Neural cell (in vitro differentiated cells): ENCODE results near the gene CAMK2D. TPM values are rescaled to one million over a fixed set of nuclear protein-coding genes. Genes with fewer than 3 reads are reported as not detected.

ENCODE experiments used
- H2AFZ ChIP-seq: fragments of 200-600, 300-800 bp; sonication (generic), shearing (Covaris generic); 2 replicates; pipeline ENCODE4 v1.6.0; 2014; ENCODE audit warnings: low read depth, mild to moderate bottlenecking, antibody characterized with exemption, low read length, moderate library complexity
- H3F3A ChIP-seq: fragments of 200-600 bp; shearing (Covaris generic); 2 replicates; pipeline ENCODE4 v1.6.1; 2016; ENCODE audit warnings: mild to moderate bottlenecking, moderate library complexity, mixed read lengths, antibody characterized with exemption, low read length; ENCODE audit not compliant: insufficient read depth, poor library complexity, severe bottlenecking
- H3K27ac ChIP-seq: fragments of 200-600, 300-800 bp; sonication (generic), shearing (Covaris generic); 2 replicates; pipeline ENCODE4 v1.5.1; 2014; ENCODE audit warnings: mild to moderate bottlenecking, low read length, moderate library complexity
- H3K27me3 ChIP-seq: fragments of 300-800, 200-600 bp; sonication (generic), shearing (Covaris generic); 2 replicates; pipeline ENCODE4 v1.6.0; 2014; ENCODE audit warnings: mild to moderate bottlenecking, low read depth, low read length, moderate library complexity; ENCODE audit not compliant: insufficient read depth
- H3K36me3 ChIP-seq: fragments of 300-800, 200-600 bp; sonication (generic), shearing (Covaris generic); 2 replicates; pipeline ENCODE4 v1.5.1; 2014; ENCODE audit warnings: mild to moderate bottlenecking, antibody characterized with exemption, low read length, moderate library complexity; ENCODE audit not compliant: insufficient read depth
- H3K4me2 ChIP-seq: fragments of 300-800, 200-600 bp; sonication (generic), shearing (Covaris generic); 2 replicates; pipeline ENCODE4 v1.6.0; 2014; ENCODE audit warnings: mild to moderate bottlenecking, low read length
- H3K4me3 ChIP-seq: fragments of 300-800, 200-600 bp; sonication (generic), shearing (Covaris generic); 2 replicates; pipeline ENCODE4 v1.5.1; 2014; ENCODE audit warnings: mild to moderate bottlenecking, low read length, moderate library complexity
- H3K79me2 ChIP-seq: fragments of 200-600 bp; shearing (Covaris generic); replicated peaks from 2 replicates; pipeline ENCODE4 v1.6.0; 2014; ENCODE audit warnings: mild to moderate bottlenecking, low read length, moderate library complexity; ENCODE audit not compliant: insufficient read depth
- H3K9ac ChIP-seq: fragments of 300-800, 200-600 bp; sonication (generic), shearing (Covaris generic); 2 replicates; pipeline ENCODE4 v1.6.1; 2016; ENCODE audit warnings: mild to moderate bottlenecking, low read length, mixed read lengths
- H3K9me2 ChIP-seq: fragments of 200-600 bp; shearing (Covaris generic); 2 replicates; pipeline ENCODE4 v1.6.1; 2016; ENCODE audit warnings: mild to moderate bottlenecking, low read length, mixed read lengths; ENCODE audit not compliant: insufficient read depth
- H3K9me3 ChIP-seq: fragments of 200-600, 300-800 bp; sonication (generic), shearing (Covaris generic); 2 replicates; pipeline ENCODE4 v1.6.1; 2016; ENCODE audit warnings: mild to moderate bottlenecking, mixed run types, low read length, moderate library complexity, mixed read lengths
- H4K20me1 ChIP-seq: fragments of 200-600 bp; shearing (Covaris generic); 2 replicates; pipeline ENCODE4 v1.6.1; 2016; ENCODE audit warnings: mild to moderate bottlenecking, mixed run types; ENCODE audit not compliant: insufficient read depth
- EP300 ChIP-seq: fragments of 450-650 bp; conservative IDR thresholded peaks from 2 replicates; pipeline ENCODE4 v1.6.1; 2014; ENCODE audit warnings: antibody characterized with exemption, mild to moderate bottlenecking, moderate library complexity; ENCODE audit not compliant: poor library complexity, severe bottlenecking
- EZH2 ChIP-seq: fragments of 200-600, 300-800 bp; shearing (Covaris generic), sonication (generic); IDR thresholded peaks from 2 replicates; pipeline ENCODE4 v1.6.1; 2014; ENCODE audit warnings: antibody characterized with exemption, low read length, borderline replicate concordance, mild to moderate bottlenecking; ENCODE audit not compliant: insufficient read depth, poor library complexity, severe bottlenecking
- MXI1 ChIP-seq: fragments of 450-650 bp; conservative IDR thresholded peaks from 2 replicates; pipeline ENCODE4 v1.6.1; 2014; ENCODE audit warnings: antibody characterized with exemption, mild to moderate bottlenecking; ENCODE audit not compliant: poor library complexity, severe bottlenecking
- POLR2AphosphoS5 ChIP-seq: IDR thresholded peaks from 2 replicates; pipeline ENCODE4 v1.6.1; 2012
- RAD21 ChIP-seq: fragments of 450-650 bp; conservative IDR thresholded peaks from 2 replicates; pipeline ENCODE4 v1.6.1; 2014; ENCODE audit warnings: antibody characterized with exemption, mild to moderate bottlenecking, moderate library complexity
- SMC3 ChIP-seq: fragments of 450-650 bp; conservative IDR thresholded peaks from 2 replicates; pipeline ENCODE4 v1.6.1; 2014; ENCODE audit warnings: antibody characterized with exemption, mild to moderate bottlenecking, moderate library complexity; ENCODE audit not compliant: poor library complexity
- TAF1 ChIP-seq: IDR thresholded peaks from 2 replicates; pipeline ENCODE4 v1.6.1; 2012; ENCODE audit warnings: low read depth
- polyA plus RNA-seq: library from polyadenylated mRNA; depleted of rRNA; stranded (reverse); fragments of >200 nt; gene quantifications from 2 replicates; pipeline ENCODE4 v1.2.3, GENCODE V29; 2014
- small RNA-seq, 3 experiments: library from RNA; depleted of rRNA; stranded (forward); fragments of <200 nt; gene quantifications; one replicate each; pipeline ENCODE3, GENCODE V24; 2012
- TF ChIP-seq, protein P1 (sequence below): IDR thresholded peaks from 2 replicates; pipeline ENCODE4 v1.6.1; 2012; ENCODE audit warnings: borderline replicate concordance
- TF ChIP-seq, protein P2 (sequence below): fragments of 450-650 bp; IDR thresholded peaks from 2 replicates; pipeline ENCODE4 v1.5.1; 2014; ENCODE audit warnings: antibody characterized with exemption, mild to moderate bottlenecking, moderate library complexity; ENCODE audit not compliant: poor library complexity, severe bottlenecking

The CAMK2D gene
- polyA plus RNA-seq, 1 donor from 2014 or later: 27.1 TPM

DNA sequence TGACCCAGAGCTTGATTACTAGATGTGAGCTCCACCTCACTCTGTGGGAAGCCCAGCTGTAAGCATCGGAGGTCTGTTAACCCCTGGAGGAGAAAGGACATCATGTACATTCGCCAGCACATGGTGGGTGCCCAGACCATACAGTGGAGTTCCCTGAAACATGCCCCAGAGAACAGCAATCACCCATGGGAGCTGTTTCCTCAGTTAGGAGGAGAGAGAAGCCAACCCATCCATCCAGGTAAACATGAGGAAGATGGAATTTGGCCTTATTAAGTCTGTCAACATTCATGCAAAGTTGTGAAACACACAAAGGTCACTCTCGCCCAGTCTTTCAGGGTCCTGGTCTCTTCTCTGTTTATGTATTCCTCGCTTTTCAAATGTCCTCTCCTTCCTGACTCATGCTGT is 357.4 kb downstream of the CAMK2D start:
- no peaks in the 10 kb centered on the region for H4K20me1 ChIP-seq
- no peak overlapping the region for H3K4me3 ChIP-seq
- no peaks in the 10 kb centered on the region for H3K9me2 ChIP-seq
- no peak overlapping the region for H3K27ac ChIP-seq
- H3K27me3 ChIP-seq: no peaks in the 10 kb centered on the region
- H2AFZ ChIP-seq: no peak overlapping the region
- no peaks in the 10 kb centered on the region for H3F3A ChIP-seq
- no peaks in the 10 kb centered on the region for H3K79me2 ChIP-seq
- TF ChIP-seq TAF1: no peak
- TF ChIP-seq, protein P1, sequence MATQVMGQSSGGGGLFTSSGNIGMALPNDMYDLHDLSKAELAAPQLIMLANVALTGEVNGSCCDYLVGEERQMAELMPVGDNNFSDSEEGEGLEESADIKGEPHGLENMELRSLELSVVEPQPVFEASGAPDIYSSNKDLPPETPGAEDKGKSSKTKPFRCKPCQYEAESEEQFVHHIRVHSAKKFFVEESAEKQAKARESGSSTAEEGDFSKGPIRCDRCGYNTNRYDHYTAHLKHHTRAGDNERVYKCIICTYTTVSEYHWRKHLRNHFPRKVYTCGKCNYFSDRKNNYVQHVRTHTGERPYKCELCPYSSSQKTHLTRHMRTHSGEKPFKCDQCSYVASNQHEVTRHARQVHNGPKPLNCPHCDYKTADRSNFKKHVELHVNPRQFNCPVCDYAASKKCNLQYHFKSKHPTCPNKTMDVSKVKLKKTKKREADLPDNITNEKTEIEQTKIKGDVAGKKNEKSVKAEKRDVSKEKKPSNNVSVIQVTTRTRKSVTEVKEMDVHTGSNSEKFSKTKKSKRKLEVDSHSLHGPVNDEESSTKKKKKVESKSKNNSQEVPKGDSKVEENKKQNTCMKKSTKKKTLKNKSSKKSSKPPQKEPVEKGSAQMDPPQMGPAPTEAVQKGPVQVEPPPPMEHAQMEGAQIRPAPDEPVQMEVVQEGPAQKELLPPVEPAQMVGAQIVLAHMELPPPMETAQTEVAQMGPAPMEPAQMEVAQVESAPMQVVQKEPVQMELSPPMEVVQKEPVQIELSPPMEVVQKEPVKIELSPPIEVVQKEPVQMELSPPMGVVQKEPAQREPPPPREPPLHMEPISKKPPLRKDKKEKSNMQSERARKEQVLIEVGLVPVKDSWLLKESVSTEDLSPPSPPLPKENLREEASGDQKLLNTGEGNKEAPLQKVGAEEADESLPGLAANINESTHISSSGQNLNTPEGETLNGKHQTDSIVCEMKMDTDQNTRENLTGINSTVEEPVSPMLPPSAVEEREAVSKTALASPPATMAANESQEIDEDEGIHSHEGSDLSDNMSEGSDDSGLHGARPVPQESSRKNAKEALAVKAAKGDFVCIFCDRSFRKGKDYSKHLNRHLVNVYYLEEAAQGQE: no peak
- no peak for TF ChIP-seq POLR2AphosphoS5
- no peak for TF ChIP-seq EZH2
- TF ChIP-seq, protein P2, sequence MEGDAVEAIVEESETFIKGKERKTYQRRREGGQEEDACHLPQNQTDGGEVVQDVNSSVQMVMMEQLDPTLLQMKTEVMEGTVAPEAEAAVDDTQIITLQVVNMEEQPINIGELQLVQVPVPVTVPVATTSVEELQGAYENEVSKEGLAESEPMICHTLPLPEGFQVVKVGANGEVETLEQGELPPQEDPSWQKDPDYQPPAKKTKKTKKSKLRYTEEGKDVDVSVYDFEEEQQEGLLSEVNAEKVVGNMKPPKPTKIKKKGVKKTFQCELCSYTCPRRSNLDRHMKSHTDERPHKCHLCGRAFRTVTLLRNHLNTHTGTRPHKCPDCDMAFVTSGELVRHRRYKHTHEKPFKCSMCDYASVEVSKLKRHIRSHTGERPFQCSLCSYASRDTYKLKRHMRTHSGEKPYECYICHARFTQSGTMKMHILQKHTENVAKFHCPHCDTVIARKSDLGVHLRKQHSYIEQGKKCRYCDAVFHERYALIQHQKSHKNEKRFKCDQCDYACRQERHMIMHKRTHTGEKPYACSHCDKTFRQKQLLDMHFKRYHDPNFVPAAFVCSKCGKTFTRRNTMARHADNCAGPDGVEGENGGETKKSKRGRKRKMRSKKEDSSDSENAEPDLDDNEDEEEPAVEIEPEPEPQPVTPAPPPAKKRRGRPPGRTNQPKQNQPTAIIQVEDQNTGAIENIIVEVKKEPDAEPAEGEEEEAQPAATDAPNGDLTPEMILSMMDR: no peak
- TF ChIP-seq SMC3: no peak
- TF ChIP-seq EP300: no peak
- no peak for TF ChIP-seq RAD21
- TF ChIP-seq MXI1: no peak
- H3K4me2 ChIP-seq: no peak overlapping the region
- H3K36me3 ChIP-seq: no peaks in the 10 kb centered on the region
- no peaks in the 10 kb centered on the region for H3K9me3 ChIP-seq
- H3K9ac ChIP-seq: no peak overlapping the region

Small RNAs within 50 kb of the gene (small RNA-seq; reads per million reads assigned to genes)
- 0 reads per million in 3 experiments for gene RN7SL184P
- 0.90 to 7.6 (median 0.99) reads per million in 3 experiments for gene RNU1-138P

Other genes starting within 250 kb of the CAMK2D start
- gene ARSJ, start 217.9 kb upstream of the CAMK2D start, polyA plus RNA-seq: 0.10 TPM in 1 of 2 replicates, not detected in the other